MM.1S (cell line): ENCODE measurements around the gene GATA2.

ENCODE experiments used
- CTCF ChIP-seq: fragments of 300-600 bp; sonication (generic); IDR thresholded peaks from 2 replicates; pipeline ENCODE4 v1.5.1; 2016; ENCODE audit warnings: antibody characterized with exemption, low read length, mixed read lengths
- EZH2 ChIP-seq: fragments of 300-600 bp; sonication (generic); optimal IDR thresholded peaks from 2 replicates; pipeline ENCODE3; 2017; ENCODE audit warnings: low read depth, mild to moderate bottlenecking, antibody characterized with exemption, low read length, mixed read lengths
- EZH2phosphoT487 ChIP-seq: fragments of 300-600 bp; sonication (generic); IDR thresholded peaks from 2 replicates; pipeline ENCODE4 v1.6.1; 2018; ENCODE audit warnings: antibody characterized with exemption, low read length

GRCh38 chr3:128492671-128493569, at the start of gene GATA2:
- no peak for TF ChIP-seq EZH2
- TF ChIP-seq CTCF: no peak
- TF ChIP-seq EZH2phosphoT487: no peak
